ENCODE data around the gene RNF4.

DNA sequence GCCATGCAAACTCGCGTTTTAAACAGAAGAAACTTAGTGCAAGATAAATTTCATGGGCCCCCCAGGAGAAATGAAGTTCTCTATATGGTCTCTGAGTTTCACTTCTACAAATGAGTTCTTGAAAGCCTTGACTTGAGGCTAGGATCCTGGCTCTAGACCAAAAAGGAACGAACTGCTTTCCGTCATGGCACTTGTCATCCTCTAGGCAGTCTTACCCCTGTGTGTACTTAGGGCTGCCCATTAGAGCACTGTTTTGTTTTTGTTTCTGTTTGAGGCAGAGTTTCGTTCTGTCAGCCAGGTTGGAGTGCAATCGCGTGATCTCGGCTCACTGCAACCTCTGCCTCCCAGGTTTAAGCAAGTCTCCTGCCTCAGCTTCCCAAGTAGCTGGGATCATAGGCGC lies 29.0 kb downstream of the RNF4 start:
- no peak for TF ChIP-seq ZNF274 (IDR thresholded peaks at IDR 0.05; ENCODE audit: low read depth, low read length)
- no peak for TF ChIP-seq SUZ12 (IDR thresholded peaks at IDR 0.05; ENCODE audit: extremely low read depth, insufficient read depth, insufficient read length)
- TF ChIP-seq YY1 (IDR thresholded peaks at IDR 0.05; ENCODE audit: insufficient read depth, insufficient read length): no peak
